Measurements from ENCODE around the gene PLCH1. TPM values are rescaled to one million over a fixed set of nuclear protein-coding genes. Genes with fewer than 3 reads are reported as not detected.

PLCH1 gene
- total RNA-seq, 1 experiment from 2014 or later = 3.8 TPM

GRCh38 chr3:155352900-155353490, 391.9 kb downstream of the PLCH1 start:
- Histone ChIP-seq H3K4me1 (ENCODE audit: control insufficient read depth in 1 of 2, insufficient read depth in 2 of 2, low read length in 2 of 2) (no peaks in the 10 kb centered on the region), H4K20me1 (ENCODE audit: insufficient read depth) (no peaks in the 10 kb centered on the region), H3K4me2 (ENCODE audit: low read length) (no peak overlapping the region), H3K27me3 (ENCODE audit: insufficient read depth, low read length) (no peaks in the 10 kb centered on the region), H3K79me2 (ENCODE audit: insufficient read depth, low read length) (no peaks in the 10 kb centered on the region), H3K9me3 (ENCODE audit: control insufficient read depth in 1 of 2, insufficient read depth in 1 of 2, low read depth in 1 of 2, low read length in 2 of 2) (no peaks in the 10 kb centered on the region), H2AFZ (ENCODE audit: low read depth, low read length, poor library complexity, severe bottlenecking) (no peak overlapping the region), H3K4me3 (replicated peaks in 1 of 2; ENCODE audit: low read depth in 1 of 2, low read length in 2 of 2) (no peak overlapping the region), H3K9ac (ENCODE audit: low read length) (no peak overlapping the region), H3K36me3 (ENCODE audit: control insufficient read depth in 1 of 2, insufficient read depth in 2 of 2, low read length in 2 of 2) (no peaks in the 10 kb centered on the region), H3K27ac (ENCODE audit: low read depth, low read length) (no peak overlapping the region), H3K9me2 (ENCODE audit: insufficient read depth) (no peaks in the 10 kb centered on the region)
- TF ChIP-seq EGR1 (IDR thresholded peaks at IDR 0.05; ENCODE audit: low read depth) (no peak), RAD21 (IDR thresholded peaks at IDR 0.05; ENCODE audit: low read depth) (peak; percentile 71), CTCF (IDR thresholded peaks at IDR 0.05 in 2 of 3, conservative IDR thresholded peaks at IDR 0.05 in 1 of 3; ENCODE audit: borderline replicate concordance in 1 of 3, insufficient read depth in 1 of 3, low read depth in 2 of 3, low read length in 2 of 3) (peak; percentile 32 to 65 (median 45); a peak in 3 of 6 replicates)
- RAD21 ChIA-PET (ENCODE audit: low non-redundant PET in 1 of 2, low total read pairs in 2 of 2, uncharacterized antibody in 2 of 2, unreplicated experiment in 2 of 2) = no interaction called here
- POLR2A ChIA-PET = no interaction called here
- ATAC-seq = peak; percentile 68
- DNase-seq (ENCODE audit: low read depth, low spot score) = peak; percentile 40
- intact Hi-C loops (cut with micrococcal nuclease) = loop anchor here (1.0 to 2.0 kb wide), 2 partner anchors 30 to 349 kb away; no protein-coding TSS in a partner anchor
- BruUV-seq (replicated peaks) = no TSS peak
- CTCF ChIA-PET = interaction anchor here (1.6 to 4.2 kb wide), 2 partner anchors 348 to 453 kb away, joined by 5 to 50 read pairs; partner anchors contain the start of gene C3orf33

DNA sequence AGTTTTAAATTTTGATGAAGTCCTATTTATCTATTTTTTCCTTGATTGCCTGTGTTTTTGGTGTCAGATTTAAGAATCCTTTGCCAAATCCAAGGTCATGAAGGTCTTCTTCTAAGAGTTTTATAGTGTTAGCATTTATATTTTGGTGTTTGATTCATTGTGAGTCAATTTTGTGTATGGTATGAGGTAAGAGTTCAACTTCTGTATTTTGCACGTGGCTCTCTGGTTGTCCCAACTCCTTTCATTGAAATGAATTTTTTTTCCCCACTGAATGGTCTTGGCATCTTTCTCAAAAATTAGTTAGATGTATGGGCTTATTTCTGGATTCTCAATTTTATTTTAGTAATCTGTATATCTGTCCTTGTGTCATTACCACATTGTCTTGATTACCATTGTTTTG, 394.3 kb downstream of the PLCH1 start:
- no peaks in the 10 kb centered on the region for H3K9me3 ChIP-seq (ENCODE audit: control insufficient read depth in 1 of 2, insufficient read depth in 1 of 2, low read depth in 1 of 2, low read length in 2 of 2)
- H4K20me1 ChIP-seq (ENCODE audit: insufficient read depth) = no peaks in the 10 kb centered on the region
- intact Hi-C loops (cut with micrococcal nuclease) = no loop called here
- no peak for DNase-seq (ENCODE audit: low read depth, low spot score)
- RAD21 ChIA-PET (ENCODE audit: low non-redundant PET in 1 of 2, low total read pairs in 2 of 2, uncharacterized antibody in 2 of 2, unreplicated experiment in 2 of 2) = no interaction called here
- H3K36me3 ChIP-seq (ENCODE audit: control insufficient read depth in 1 of 2, insufficient read depth in 2 of 2, low read length in 2 of 2) = no peaks in the 10 kb centered on the region
- no peak overlapping the region for H3K4me2 ChIP-seq (ENCODE audit: low read length)
- H3K4me3 ChIP-seq (replicated peaks in 1 of 2; ENCODE audit: low read depth in 1 of 2, low read length in 2 of 2) = no peak overlapping the region
- no TSS peak for BruUV-seq (replicated peaks)
- H3K9me2 ChIP-seq (ENCODE audit: insufficient read depth) = no peaks in the 10 kb centered on the region
- H3K79me2 ChIP-seq (ENCODE audit: insufficient read depth, low read length) = no peaks in the 10 kb centered on the region
- H3K27me3 ChIP-seq (ENCODE audit: insufficient read depth, low read length) = no peaks in the 10 kb centered on the region
- H3K27ac ChIP-seq (ENCODE audit: low read depth, low read length) = no peak overlapping the region
- H3K9ac ChIP-seq (ENCODE audit: low read length) = no peak overlapping the region
- no peak for TF ChIP-seq SRF (IDR thresholded peaks at IDR 0.05; ENCODE audit: low read depth)
- no peak for TF ChIP-seq TCF7L2 (IDR thresholded peaks at IDR 0.05; ENCODE audit: borderline replicate concordance, extremely low read depth, insufficient read depth, insufficient read length)
- TF ChIP-seq, protein P1, sequence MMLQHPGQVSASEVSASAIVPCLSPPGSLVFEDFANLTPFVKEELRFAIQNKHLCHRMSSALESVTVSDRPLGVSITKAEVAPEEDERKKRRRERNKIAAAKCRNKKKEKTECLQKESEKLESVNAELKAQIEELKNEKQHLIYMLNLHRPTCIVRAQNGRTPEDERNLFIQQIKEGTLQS (IDR thresholded peaks at IDR 0.05) = no peak
- no peak for TF ChIP-seq SP1 (IDR thresholded peaks at IDR 0.05; ENCODE audit: low read depth)
- no peak for ATAC-seq
- no peak overlapping the region for H2AFZ ChIP-seq (ENCODE audit: low read depth, low read length, poor library complexity, severe bottlenecking)
- POLR2A ChIA-PET = no interaction called here
- CTCF ChIA-PET = interaction anchor here (4.2 kb wide), 1 partner anchor 351 kb away, joined by 50 read pairs; no protein-coding TSS in a partner anchor
- no peaks in the 10 kb centered on the region for H3K4me1 ChIP-seq (ENCODE audit: control insufficient read depth in 1 of 2, insufficient read depth in 2 of 2, low read length in 2 of 2)
